ENCODE measurements around the gene CARD14.

The CARD14 gene

DNA sequence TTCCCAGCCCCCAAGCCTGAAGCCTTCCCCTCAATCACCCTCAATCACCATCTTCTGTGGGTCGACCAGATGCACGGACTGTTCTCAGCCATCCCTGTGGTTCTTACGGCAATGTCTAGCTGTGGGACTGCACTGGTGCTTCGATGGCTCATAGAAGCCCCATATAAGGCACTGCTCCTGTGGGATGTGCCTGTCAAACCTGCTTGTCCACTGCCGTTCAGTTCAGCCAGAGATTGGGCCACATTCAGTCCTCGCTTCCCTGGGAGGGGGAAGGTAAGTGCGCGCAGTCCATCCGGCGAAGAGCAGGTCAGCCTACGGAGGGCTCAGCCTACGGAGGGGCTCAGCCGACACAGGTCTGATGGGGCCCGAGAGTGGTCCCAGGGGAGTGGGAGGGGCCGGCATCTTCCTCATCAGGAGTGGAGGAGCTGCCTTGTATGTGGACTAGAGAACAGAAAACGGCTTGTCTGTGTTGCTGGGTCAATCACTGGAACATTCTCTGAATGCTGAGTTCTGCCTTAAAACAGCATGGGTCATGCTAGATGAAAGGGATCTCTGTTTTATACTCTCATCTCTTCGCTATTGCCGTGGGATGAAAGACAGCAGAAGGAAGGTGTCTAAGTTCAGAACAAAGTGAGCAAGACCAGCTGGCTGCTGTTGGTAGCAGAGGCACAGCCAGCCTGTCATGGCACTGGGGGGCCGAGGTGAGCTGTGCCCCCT, at the start of gene CARD14:
Gene CARD14, plus strand, starts transcription at position 247 of the 717 bp plus-strand sequence. CDS start 11,409 bp downstream, outside the sequence.
- no peak within 1 kb of the TSS for H3K27ac ChIP-seq

DNA sequence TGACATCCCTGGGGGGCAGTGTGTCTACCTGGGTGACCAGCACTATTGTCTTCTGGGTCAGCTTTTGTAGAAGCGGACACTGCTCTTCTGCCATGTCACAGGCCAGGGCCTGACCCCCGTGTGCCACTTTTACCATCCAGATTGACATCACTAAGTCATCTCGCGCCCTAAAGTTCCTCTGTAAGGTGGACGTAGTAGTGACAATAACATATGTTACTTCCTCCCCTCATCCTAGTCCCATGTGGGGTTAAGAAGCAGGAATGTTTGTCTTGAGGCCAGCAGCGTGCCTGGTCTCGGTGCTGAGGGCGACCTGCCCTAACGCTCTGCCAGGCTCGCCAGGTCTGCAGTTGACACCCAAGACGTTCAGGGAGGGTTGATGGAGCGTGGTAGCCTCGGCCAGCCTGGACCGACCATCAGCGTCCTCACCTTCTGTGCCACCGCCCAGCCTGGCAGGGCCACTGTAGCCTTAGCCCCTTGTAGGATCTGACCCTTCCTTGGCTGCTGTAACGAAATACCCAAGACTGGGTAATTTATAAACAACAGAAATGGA, 47.7 kb upstream of the CARD14 start:
- Histone ChIP-seq H3K9ac (no peak overlapping the region), H2AFZ (ENCODE audit: low read depth) (no peak overlapping the region), H3K27ac (no peak overlapping the region), H4K20me1 (ENCODE audit: insufficient read depth) (no peaks in the 10 kb centered on the region), H3K4me2 (no peak overlapping the region), H3K36me3 (ENCODE audit: insufficient read depth) (no peaks in the 10 kb centered on the region), H3K4me1 (ENCODE audit: low read depth, poor library complexity, severe bottlenecking) (no peaks in the 10 kb centered on the region), H3K4me3 (IDR thresholded peaks at IDR 0.05; ENCODE audit: insufficient read depth, low read depth, low read length) (no peak overlapping the region), H3K27me3 (ENCODE audit: insufficient read depth, low read depth) (0 out of 2 replicates have a peak, but pooled peaks cover 2% of the 10 kb centered on the region), H3K79me2 (ENCODE audit: insufficient read depth, low read depth) (no peaks in the 10 kb centered on the region)
- TF ChIP-seq, protein P1, sequence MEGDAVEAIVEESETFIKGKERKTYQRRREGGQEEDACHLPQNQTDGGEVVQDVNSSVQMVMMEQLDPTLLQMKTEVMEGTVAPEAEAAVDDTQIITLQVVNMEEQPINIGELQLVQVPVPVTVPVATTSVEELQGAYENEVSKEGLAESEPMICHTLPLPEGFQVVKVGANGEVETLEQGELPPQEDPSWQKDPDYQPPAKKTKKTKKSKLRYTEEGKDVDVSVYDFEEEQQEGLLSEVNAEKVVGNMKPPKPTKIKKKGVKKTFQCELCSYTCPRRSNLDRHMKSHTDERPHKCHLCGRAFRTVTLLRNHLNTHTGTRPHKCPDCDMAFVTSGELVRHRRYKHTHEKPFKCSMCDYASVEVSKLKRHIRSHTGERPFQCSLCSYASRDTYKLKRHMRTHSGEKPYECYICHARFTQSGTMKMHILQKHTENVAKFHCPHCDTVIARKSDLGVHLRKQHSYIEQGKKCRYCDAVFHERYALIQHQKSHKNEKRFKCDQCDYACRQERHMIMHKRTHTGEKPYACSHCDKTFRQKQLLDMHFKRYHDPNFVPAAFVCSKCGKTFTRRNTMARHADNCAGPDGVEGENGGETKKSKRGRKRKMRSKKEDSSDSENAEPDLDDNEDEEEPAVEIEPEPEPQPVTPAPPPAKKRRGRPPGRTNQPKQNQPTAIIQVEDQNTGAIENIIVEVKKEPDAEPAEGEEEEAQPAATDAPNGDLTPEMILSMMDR (conservative IDR thresholded peaks at IDR 0.05; ENCODE audit: low read depth, low read length): no peak

More for the DNA sequence above, at the start of gene CARD14:
- no peak within 1 kb of the TSS for H3K9ac ChIP-seq
- H4K20me1 ChIP-seq (ENCODE audit: insufficient read depth): no peaks in the 10 kb centered on the region
- H3K4me1 ChIP-seq (ENCODE audit: low read depth, poor library complexity, severe bottlenecking): no peaks in the 10 kb centered on the region
- no peak within 1 kb of the TSS for H3K4me2 ChIP-seq
- TF ChIP-seq, protein P1 (conservative IDR thresholded peaks at IDR 0.05; ENCODE audit: low read depth, low read length): no peak
- H3K79me2 ChIP-seq (ENCODE audit: insufficient read depth, low read depth): no peaks in the 10 kb centered on the region
- H3K36me3 ChIP-seq (ENCODE audit: insufficient read depth): no peaks in the 10 kb centered on the region
- peaks cover 10% of the 10 kb centered on the region; the same call in 1 of the 2 replicates for H3K27me3 ChIP-seq (ENCODE audit: insufficient read depth, low read depth)
- no peak within 1 kb of the TSS for H3K4me3 ChIP-seq (IDR thresholded peaks at IDR 0.05; ENCODE audit: insufficient read depth, low read depth, low read length)
- H2AFZ ChIP-seq (ENCODE audit: low read depth): no peak within 1 kb of the TSS

DNA sequence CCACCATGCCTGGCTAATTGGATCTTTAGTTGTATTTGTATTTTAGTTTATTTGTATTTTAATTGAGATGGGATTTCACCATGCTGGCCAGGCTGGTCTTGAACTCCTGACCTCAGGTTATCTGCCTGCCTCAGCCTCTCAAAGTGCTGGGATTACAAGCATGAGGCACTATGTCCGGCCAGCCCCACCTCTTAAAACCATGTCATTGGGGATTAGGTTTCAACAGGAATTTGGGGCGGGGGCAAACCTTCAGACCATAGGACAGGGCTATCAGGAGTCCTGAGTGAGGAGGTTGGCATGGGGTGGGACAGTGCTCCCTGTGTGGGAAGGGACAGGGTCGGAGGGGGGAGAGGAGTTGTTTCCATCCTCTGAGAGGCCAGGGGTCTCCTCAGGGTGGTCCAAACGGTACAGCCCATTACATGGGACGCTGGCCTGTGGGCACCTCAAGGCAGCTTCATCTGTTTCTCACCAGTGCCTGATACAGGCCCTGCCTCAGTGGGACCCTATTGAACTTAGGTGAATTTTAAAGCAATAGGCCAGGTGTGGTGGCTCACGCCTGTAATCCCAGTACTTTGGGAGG, 46.8 kb upstream of the CARD14 start:
- peaks cover 2% of the 10 kb centered on the region; the same call in 1 of the 2 replicates for H3K27me3 ChIP-seq (ENCODE audit: insufficient read depth, low read depth)
- no peaks in the 10 kb centered on the region for H3K79me2 ChIP-seq (ENCODE audit: insufficient read depth, low read depth)
- H3K4me1 ChIP-seq (ENCODE audit: low read depth, poor library complexity, severe bottlenecking): no peaks in the 10 kb centered on the region
- H2AFZ ChIP-seq (ENCODE audit: low read depth): no peak overlapping the region
- no peak overlapping the region for H3K9ac ChIP-seq
- no peaks in the 10 kb centered on the region for H4K20me1 ChIP-seq (ENCODE audit: insufficient read depth)
- no peak overlapping the region for H3K27ac ChIP-seq
- no peak overlapping the region for H3K4me2 ChIP-seq
- H3K36me3 ChIP-seq (ENCODE audit: insufficient read depth): no peaks in the 10 kb centered on the region
- no peak overlapping the region for H3K4me3 ChIP-seq (IDR thresholded peaks at IDR 0.05; ENCODE audit: insufficient read depth, low read depth, low read length)
- TF ChIP-seq, protein P1 (conservative IDR thresholded peaks at IDR 0.05; ENCODE audit: low read depth, low read length): no peak

DNA sequence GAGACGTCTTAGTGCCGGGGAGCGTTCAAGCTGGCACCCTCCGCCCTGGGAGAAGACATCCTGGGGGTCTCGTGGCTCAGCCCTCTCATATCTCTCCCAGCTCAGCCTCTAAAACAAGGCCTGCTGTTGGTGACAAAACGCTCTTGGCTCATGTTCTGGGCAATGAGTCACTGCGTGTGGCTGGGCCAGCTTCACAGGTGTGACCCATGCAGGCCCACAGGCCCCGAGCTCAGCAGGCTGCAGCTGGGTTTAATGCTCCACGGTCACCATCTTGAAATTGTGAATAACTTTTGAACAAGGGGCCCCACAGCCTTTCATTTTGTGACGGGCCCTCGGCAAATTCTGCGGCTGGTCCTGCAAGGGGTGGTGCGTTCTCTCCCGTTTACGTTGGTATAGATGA, 46.0 kb upstream of the CARD14 start:
- Histone ChIP-seq H3K9ac (no peak overlapping the region), H3K4me3 (IDR thresholded peaks at IDR 0.05; ENCODE audit: insufficient read depth, low read depth, low read length) (no peak overlapping the region), H4K20me1 (ENCODE audit: insufficient read depth) (no peaks in the 10 kb centered on the region), H3K79me2 (ENCODE audit: insufficient read depth, low read depth) (no peaks in the 10 kb centered on the region), H3K4me1 (ENCODE audit: low read depth, poor library complexity, severe bottlenecking) (no peaks in the 10 kb centered on the region), H2AFZ (ENCODE audit: low read depth) (no peak overlapping the region), H3K27me3 (ENCODE audit: insufficient read depth, low read depth) (peaks cover 2% of the 10 kb centered on the region; the same call in 1 of the 2 replicates), H3K4me2 (no peak overlapping the region), H3K27ac (no peak overlapping the region), H3K36me3 (ENCODE audit: insufficient read depth) (no peaks in the 10 kb centered on the region)
- TF ChIP-seq, protein P1 (conservative IDR thresholded peaks at IDR 0.05; ENCODE audit: low read depth, low read length): no peak
